ENCODE results near the gene ATP5MC2.

- TF ChIP-seq EZH2 (IDR thresholded peaks at IDR 0.05) (no peak), POLR2AphosphoS5 (IDR thresholded peaks at IDR 0.05; ENCODE audit: borderline replicate concordance, low read depth, low read length) (no peak), FOXP2 (optimal IDR thresholded peaks at IDR 0.05; ENCODE audit: control extremely low read depth, extremely low read length, insufficient read depth) (no peak)
Observed at GRCh38 chr12:53713516-53713915, 37.6 kb upstream of the ATP5MC2 start.
